SK-N-SH treated with all-trans-retinoic acid at 6 μM for 48 hours (cell line): ENCODE data around the gene ORM2.

Source experiments
- ATAC-seq: fragments of 200-7000 bp; cut with Tn5 transposase; 3 replicates; pipeline ENCODE4 v1.9.1; 2020; ENCODE audit warnings: mild to moderate bottlenecking, moderate library complexity
- ARNTL ChIP-seq: fragments of 450-650 bp; formaldehyde crosslinking; IDR thresholded peaks from 2 replicates; pipeline ENCODE4 v1.5.0; 2020; ENCODE audit warnings: low read depth, mild to moderate bottlenecking, moderate library complexity, borderline replicate concordance
- CREB5 ChIP-seq: fragments of 250-450 bp; sonication (Bioruptor Pico); IDR thresholded peaks from 2 replicates; pipeline ENCODE4 v1.5.1; 2020; ENCODE audit warnings: low read depth, mild to moderate bottlenecking, moderate library complexity
- CSDC2 ChIP-seq: fragments of 250-450 bp; sonication (Bioruptor Pico); IDR thresholded peaks from 2 replicates; pipeline ENCODE4 v1.5.0; 2020; ENCODE audit warnings: mild to moderate bottlenecking, moderate library complexity
- GLIS3 ChIP-seq: fragments of 250-450 bp; sonication (Bioruptor Pico); IDR thresholded peaks from 2 replicates; pipeline ENCODE4 v1.5.0; 2020; ENCODE audit warnings: mild to moderate bottlenecking, moderate library complexity
- ISL1 ChIP-seq: fragments of 250-450 bp; sonication (Bioruptor Pico); IDR thresholded peaks from 2 replicates; pipeline ENCODE4 v2.1.2; 2022; ENCODE audit warnings: mild to moderate bottlenecking, moderate library complexity
- OSR1 ChIP-seq: fragments of 250-450 bp; sonication (Bioruptor Pico); IDR thresholded peaks from 2 replicates; pipeline ENCODE4 v1.8.0; 2022; ENCODE audit warnings: moderate library complexity, mild to moderate bottlenecking, inconsistent platforms
- PATZ1 ChIP-seq: fragments of 250-450 bp; sonication (Bioruptor Pico); IDR thresholded peaks from 2 replicates; pipeline ENCODE4 v1.8.0; 2020; ENCODE audit warnings: mild to moderate bottlenecking, moderate library complexity, borderline replicate concordance
- POU6F1 ChIP-seq: fragments of 250-450 bp; sonication (Bioruptor Pico); IDR thresholded peaks from 2 replicates; pipeline ENCODE4 v1.8.0; 2021; ENCODE audit warnings: low read depth, mild to moderate bottlenecking, moderate library complexity, borderline replicate concordance
- PPARA ChIP-seq: fragments of 250-450 bp; sonication (Bioruptor Pico); IDR thresholded peaks from 2 replicates; pipeline ENCODE4 v1.5.0; 2020; ENCODE audit warnings: mild to moderate bottlenecking, borderline replicate concordance
- RARB ChIP-seq: fragments of 250-450 bp; sonication (Bioruptor Pico); IDR thresholded peaks from 2 replicates; pipeline ENCODE4 v1.8.0; 2021; ENCODE audit warnings: mild to moderate bottlenecking, moderate library complexity
- SNAI2 ChIP-seq: fragments of 250-450 bp; sonication (Bioruptor Pico); IDR thresholded peaks from 2 replicates; pipeline ENCODE4 v1.5.0; 2020; ENCODE audit warnings: mild to moderate bottlenecking, moderate library complexity
- TCF4 ChIP-seq: fragments of 250-450 bp; sonication (Bioruptor Pico); IDR thresholded peaks from 2 replicates; pipeline ENCODE4 v1.8.0; 2021; ENCODE audit warnings: mild to moderate bottlenecking, moderate library complexity, borderline replicate concordance
- ZFP3 ChIP-seq: fragments of 250-450 bp; sonication (Bioruptor Pico); IDR thresholded peaks from 2 replicates; pipeline ENCODE4 v1.5.0; 2020; ENCODE audit warnings: mild to moderate bottlenecking, moderate library complexity
- ZFP30 ChIP-seq: fragments of 450-650 bp; formaldehyde crosslinking; IDR thresholded peaks from 2 replicates; pipeline ENCODE4 v1.5.0; 2022; ENCODE audit warnings: mild to moderate bottlenecking, moderate library complexity
- ZNF565 ChIP-seq: fragments of 450-650 bp; formaldehyde crosslinking; conservative IDR thresholded peaks from 2 replicates; pipeline ENCODE4 v1.5.0; 2020; ENCODE audit warnings: low read depth, mild to moderate bottlenecking, moderate library complexity
- ZNF70 ChIP-seq: fragments of 450-650 bp; formaldehyde crosslinking; IDR thresholded peaks from 2 replicates; pipeline ENCODE4 v1.5.0; 2020; ENCODE audit warnings: mild to moderate bottlenecking, moderate library complexity
- ZNF8 ChIP-seq: fragments of 450-650 bp; formaldehyde crosslinking; IDR thresholded peaks from 2 replicates; pipeline ENCODE4 v1.5.0; 2020; ENCODE audit warnings: mild to moderate bottlenecking, moderate library complexity
- TF ChIP-seq, protein P1 (sequence below): fragments of 250-450 bp; sonication (Bioruptor Pico); IDR thresholded peaks from 2 replicates; pipeline ENCODE4 v1.5.1; 2021; ENCODE audit warnings: mild to moderate bottlenecking, moderate library complexity

The ORM2 gene

GRCh38 chr9:114308361-114308950 is 21.2 kb upstream of the ORM2 start:
- no peak for ATAC-seq
- no peak for TF ChIP-seq ARNTL (CRISPR knock-in tag)
- TF ChIP-seq, protein P1, sequence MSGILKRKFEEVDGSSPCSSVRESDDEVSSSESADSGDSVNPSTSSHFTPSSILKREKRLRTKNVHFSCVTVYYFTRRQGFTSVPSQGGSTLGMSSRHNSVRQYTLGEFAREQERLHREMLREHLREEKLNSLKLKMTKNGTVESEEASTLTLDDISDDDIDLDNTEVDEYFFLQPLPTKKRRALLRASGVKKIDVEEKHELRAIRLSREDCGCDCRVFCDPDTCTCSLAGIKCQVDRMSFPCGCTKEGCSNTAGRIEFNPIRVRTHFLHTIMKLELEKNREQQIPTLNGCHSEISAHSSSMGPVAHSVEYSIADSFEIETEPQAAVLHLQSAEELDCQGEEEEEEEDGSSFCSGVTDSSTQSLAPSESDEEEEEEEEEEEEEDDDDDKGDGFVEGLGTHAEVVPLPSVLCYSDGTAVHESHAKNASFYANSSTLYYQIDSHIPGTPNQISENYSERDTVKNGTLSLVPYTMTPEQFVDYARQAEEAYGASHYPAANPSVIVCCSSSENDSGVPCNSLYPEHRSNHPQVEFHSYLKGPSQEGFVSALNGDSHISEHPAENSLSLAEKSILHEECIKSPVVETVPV: no peak
- TF ChIP-seq ZFP3 (CRISPR knock-in tag): no peak
- TF ChIP-seq CSDC2 (CRISPR knock-in tag): no peak
- TF ChIP-seq POU6F1 (CRISPR knock-in tag): no peak
- TF ChIP-seq GLIS3 (CRISPR knock-in tag): no peak
- TF ChIP-seq CREB5: no peak
- no peak for TF ChIP-seq ZNF8 (CRISPR knock-in tag)
- no peak for TF ChIP-seq ZNF565 (CRISPR knock-in tag)
- no peak for TF ChIP-seq TCF4 (CRISPR knock-in tag)
- no peak for TF ChIP-seq ZFP30 (CRISPR knock-in tag)
- no peak for TF ChIP-seq ZNF70
- TF ChIP-seq PATZ1 (CRISPR knock-in tag): no peak
- no peak for TF ChIP-seq ISL1 (CRISPR knock-in tag)
- TF ChIP-seq SNAI2: no peak

DNA sequence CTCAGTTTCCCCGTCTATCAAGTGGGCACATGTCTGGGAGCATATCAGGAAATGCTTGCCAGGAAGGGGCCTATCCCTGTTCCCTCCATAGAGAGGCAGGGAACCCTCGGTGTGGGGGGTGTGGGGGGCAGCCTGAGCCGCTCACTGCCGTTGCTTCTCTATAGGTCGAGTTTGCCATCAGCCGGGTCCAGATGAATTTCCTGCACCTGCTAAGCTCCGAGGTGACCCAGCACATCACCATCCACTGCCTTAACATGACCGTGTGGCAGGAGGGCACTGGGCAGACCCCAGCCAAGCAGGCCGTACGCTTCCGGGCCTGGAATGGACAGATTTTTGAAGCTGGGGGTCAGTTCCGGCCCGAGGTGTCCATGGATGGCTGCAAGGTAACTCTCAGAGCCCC is 20.6 kb upstream of the ORM2 start:
- ATAC-seq: no peak
- TF ChIP-seq ZNF8 (CRISPR knock-in tag) (no peak), ZNF70 (no peak), PATZ1 (CRISPR knock-in tag) (no peak), POU6F1 (CRISPR knock-in tag) (no peak), ZFP30 (CRISPR knock-in tag) (no peak)
- TF ChIP-seq, all 23 proteins: peak for 0

DNA sequence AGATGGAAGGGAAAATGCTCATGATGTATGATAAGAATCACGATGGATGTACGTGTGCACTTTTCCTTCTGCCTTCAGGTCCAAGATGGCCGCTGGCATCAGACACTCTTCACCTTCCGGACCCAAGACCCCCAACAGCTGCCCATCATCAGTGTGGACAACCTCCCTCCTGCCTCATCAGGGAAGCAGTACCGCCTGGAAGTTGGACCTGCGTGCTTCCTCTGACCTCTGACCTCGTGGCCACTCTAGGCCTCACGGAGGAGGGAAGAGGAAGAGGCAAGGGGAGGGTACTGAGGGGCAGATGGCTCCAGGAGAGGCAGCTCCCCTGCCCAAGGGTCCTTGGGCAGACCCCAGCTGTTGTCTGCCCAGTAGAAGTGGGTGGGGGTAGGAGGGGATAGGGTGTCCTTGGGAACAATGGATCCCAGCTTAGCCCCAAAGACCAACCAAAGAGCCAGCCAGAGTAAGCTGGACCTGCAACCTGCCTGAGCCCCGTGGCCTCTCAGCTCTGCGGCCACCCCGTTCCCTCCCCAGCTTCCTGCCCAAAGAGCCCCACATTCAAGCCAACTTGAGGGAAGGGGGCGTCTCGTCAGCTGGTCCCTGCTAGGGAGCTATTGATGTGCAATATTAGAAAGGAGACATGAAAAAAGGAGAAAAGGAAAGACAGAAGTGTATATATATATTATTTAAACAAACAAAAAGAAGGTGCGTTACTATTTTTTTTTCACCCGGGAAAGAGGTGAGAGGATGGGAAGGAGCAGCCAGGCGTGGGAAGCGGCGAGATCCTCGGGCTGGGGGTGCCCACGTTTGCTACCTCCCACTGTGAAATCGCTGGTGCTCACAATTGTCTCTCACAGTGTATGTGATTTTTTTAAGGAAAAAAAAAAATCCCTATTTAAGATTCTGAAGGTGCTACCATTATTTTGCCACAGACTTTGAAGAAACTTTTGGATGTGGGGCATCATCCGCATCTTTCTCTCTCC is 18.9 kb upstream of the ORM2 start:
- no peak for ATAC-seq
- TF ChIP-seq SNAI2 (no peak), GLIS3 (CRISPR knock-in tag) (no peak), CREB5 (no peak), OSR1 (no peak), ZNF8 (CRISPR knock-in tag) (no peak), RARB (CRISPR knock-in tag) (no peak), POU6F1 (CRISPR knock-in tag) (no peak), PPARA (no peak)
